Spleen (tissue), 11 donors: ENCODE results near the gene BUB1B. TPM values are rescaled to one million over a fixed set of nuclear protein-coding genes. Genes with fewer than 3 reads are reported as not detected.

ENCODE experiments used
- DNase-seq: peaks from one replicate; pipeline ENCODE4 v3.0.0-alpha.2; 2020
- H3K27ac ChIP-seq, 8 donors: fragments of 200-600 bp; sonication (generic) in 7 of 8; 1 replicate in 4 of 8; 2 replicates in 4 of 8; pipeline versions ENCODE4 v1.5.0 to v1.8.0; 2016 to 2021; ENCODE audit warnings: inconsistent platforms in 4 of 8, mild to moderate bottlenecking in 4 of 8, moderate library complexity in 1 of 8
- H3K27me3 ChIP-seq, 7 donors: fragments of 200-600 bp; sonication (generic) in 6 of 7; replicated peaks in 1 of 7; 1 replicate in 4 of 7; 2 replicates in 3 of 7; pipeline versions ENCODE4 v1.5.0 to v1.8.0; 2016 to 2021; ENCODE audit warnings: inconsistent platforms in 3 of 7, mild to moderate bottlenecking in 1 of 7
- H3K36me3 ChIP-seq, 6 donors: fragments of 200-600 bp; sonication (generic) in 5 of 6; 1 replicate in 4 of 6; 2 replicates in 2 of 6; pipeline versions ENCODE4 v1.5.0 to v1.8.0; 2016 to 2021; ENCODE audit warnings: inconsistent platforms in 2 of 6
- H3K4me1 ChIP-seq, 6 donors: fragments of 200-600 bp; sonication (generic) in 5 of 6; 1 replicate in 3 of 6; 2 replicates in 3 of 6; pipeline versions ENCODE4 v1.5.0 to v1.8.0; 2016 to 2021; ENCODE audit warnings: inconsistent platforms in 3 of 6
- H3K4me3 ChIP-seq, 8 donors: fragments of 200-600 bp; sonication (generic) in 7 of 8; 1 replicate in 4 of 8; 2 replicates in 4 of 8; pipeline versions ENCODE4 v1.5.0 to v1.8.0; 2016 to 2021; ENCODE audit warnings: inconsistent platforms in 4 of 8, mild to moderate bottlenecking in 4 of 8, moderate library complexity in 2 of 8
- H3K9me3 ChIP-seq, 8 donors: fragments of 200-600 bp; sonication (generic) in 7 of 8; 1 replicate in 4 of 8; 2 replicates in 4 of 8; pipeline versions ENCODE4 v1.5.0 to v1.8.0; 2016 to 2021; ENCODE audit warnings: inconsistent platforms in 4 of 8
- CTCF ChIP-seq, 11 experiments: fragments of 200-600 bp in 7 of 11; fragments of 450-650 bp in 4 of 11; sonication (generic) in 4 of 11; IDR thresholded peaks in 8 of 11; conservative IDR thresholded peaks in 3 of 11; 1 replicate in 7 of 11; 2 replicates in 4 of 11; pipeline versions ENCODE4 v1.4.0 to v1.8.0; 2016 to 2021; ENCODE audit warnings: antibody characterized with exemption in 11 of 11, inconsistent platforms in 4 of 11, mild to moderate bottlenecking in 1 of 11
- POLR2A ChIP-seq, 3 donors: fragments of 450-650 bp; IDR thresholded peaks; one replicate each; pipeline ENCODE4 v1.5.1; 2017; ENCODE audit warnings: antibody characterized with exemption in 3 of 3, mild to moderate bottlenecking in 1 of 3
- POLR2AphosphoS5 ChIP-seq, 3 donors: sonication (generic); formaldehyde crosslinking; IDR thresholded peaks; one replicate each; pipeline ENCODE4 v1.5.1; 2017; ENCODE audit warnings: antibody characterized with exemption in 3 of 3
- WGBS, 5 donors: extraction: QIAGEN DNeasy Blood & Tissue Kit in 3 of 5; methylation state at CpG; one replicate each; pipeline versions ENCODE4 v1.1.5 to v1.1.7; 2013 to 2018; 5-methylcytosine and 5-hydroxymethylcytosine counted together
- intact Hi-C: fragments of 100-400 bp; cut with DNase I; formaldehyde crosslinking; loops from one replicate; pipeline ENCODE4 v1.15.0; 2023; ENCODE audit warnings: low total_unique reads
- polyA plus RNA-seq, 3 donors: library from polyadenylated mRNA; stranded (reverse); fragments of 200-250 nt; gene quantifications; one replicate each; pipeline ENCODE4 v1.2.1, GENCODE V29; 2013
- total RNA-seq, 7 donors: library from RNA; depleted of rRNA in 3 of 7; stranded (reverse); fragments of >200 nt in 3 of 7; fragmentation: NEBNext Ultra II Directional in 4 of 7; extraction: Animal tissue kit (Norgen Biotek cat#: 25700) in 4 of 7; gene quantifications; one replicate each; pipeline versions ENCODE4 v1.1.0 to v1.2.1, GENCODE V29; 2016 to 2021
- donor health status: healthy with polysubstance abuse.
- donor health status: DM: no; HTN: no; CAD: no; lungs with moderate emphysema.
- donor health status: DM: no; HTN: no; CAD: no.
- donor health status: Bipolar disorder and iron deficiency.
- donor health status: healthy.
- donor health status: DM: no; HTN: no; CAD: no.
- donor health status: DM: yes; HTN: yes; CAD: no.

Gene BUB1B
- total and polyA plus RNA-seq, 10 donors, result 1.2 to 11.8 (median 6.3) TPM

GRCh38 chr15:40219801-40220200 is 58.9 kb downstream of the BUB1B start:
- Histone ChIP-seq H3K27ac (no peak overlapping the region), H3K27me3 (no peaks in the 10 kb centered on the region)
- TF ChIP-seq CTCF (IDR thresholded peaks at IDR 0.05 in 8 of 11, conservative IDR thresholded peaks at IDR 0.05 in 3 of 11), result no peak

GRCh38 chr15:40222131-40222530 is 61.3 kb downstream of the BUB1B start:
- Histone ChIP-seq H3K27me3 (no peaks in the 10 kb centered on the region), H3K4me3 (no peak overlapping the region), H3K36me3 (peaks cover 0 to 41% (median 0%) of the 10 kb centered on the region in 6 donors), H3K9me3 (no peaks in the 10 kb centered on the region), H3K4me1 (peaks cover 0 to under 1% (median 0%) of the 10 kb centered on the region in 6 donors), H3K27ac (no peak overlapping the region)
- intact Hi-C loops, result no loop called here
- WGBS, 5 donors, result 87 to 98% (median 91%) methylated on average over 6 of the region's 6 CpGs
- no peak for DNase-seq
- TF ChIP-seq POLR2A (IDR thresholded peaks at IDR 0.05) (no peak), POLR2AphosphoS5 (IDR thresholded peaks at IDR 0.05) (no peak)

More at GRCh38 chr15:40219801-40220200, 58.9 kb downstream of the BUB1B start:
- WGBS, 5 donors, result 64 to 96% (median 81%) methylated on average over 1 of the region's 1 CpG
- Histone ChIP-seq H3K4me3 (no peak overlapping the region), H3K4me1 (peaks cover 0 to 3% (median 0%) of the 10 kb centered on the region in 6 donors), H3K36me3 (peaks cover 0 to 41% (median 0%) of the 10 kb centered on the region in 6 donors), H3K9me3 (no peaks in the 10 kb centered on the region)
- intact Hi-C loops, result loop anchor here (5.0 kb wide), 1 partner anchor 52 kb away; no protein-coding TSS in a partner anchor
- DNase-seq, result no peak

GRCh38 chr15:40226736-40227135 is 65.9 kb downstream of the BUB1B start:
- no peak for DNase-seq
- H3K9me3 ChIP-seq, result no peaks in the 10 kb centered on the region
- H3K4me3 ChIP-seq, result no peak overlapping the region
- H3K27me3 ChIP-seq, result no peaks in the 10 kb centered on the region
- H3K36me3 ChIP-seq, result peaks cover 0 to 25% (median 0%) of the 10 kb centered on the region in 6 donors
- TF ChIP-seq POLR2A (IDR thresholded peaks at IDR 0.05) (no peak), POLR2AphosphoS5 (IDR thresholded peaks at IDR 0.05) (no peak), CTCF (IDR thresholded peaks at IDR 0.05 in 8 of 11, conservative IDR thresholded peaks at IDR 0.05 in 3 of 11) (no peak)
- no peak overlapping the region for H3K27ac ChIP-seq
- intact Hi-C loops, result no loop called here
- no peaks in the 10 kb centered on the region for H3K4me1 ChIP-seq

GRCh38 chr15:40229316-40229715 is 68.4 kb downstream of the BUB1B start:
- H3K9me3 ChIP-seq, result no peaks in the 10 kb centered on the region
- peaks cover 0 to 17% (median 0%) of the 10 kb centered on the region in 6 donors for H3K36me3 ChIP-seq
- H3K4me3 ChIP-seq, result no peak overlapping the region
- no peaks in the 10 kb centered on the region for H3K27me3 ChIP-seq
- WGBS, 5 donors, result 95 to 98% (median 96%) methylated on average over 5 of the region's 5 CpGs
- intact Hi-C loops, result no loop called here
- no peak overlapping the region for H3K27ac ChIP-seq
- TF ChIP-seq CTCF (IDR thresholded peaks at IDR 0.05 in 8 of 11, conservative IDR thresholded peaks at IDR 0.05 in 3 of 11) (no peak), POLR2AphosphoS5 (IDR thresholded peaks at IDR 0.05) (no peak), POLR2A (IDR thresholded peaks at IDR 0.05) (no peak)
- no peak for DNase-seq
- H3K4me1 ChIP-seq, result peaks cover 0 to 9% (median under 1%) of the 10 kb centered on the region in 6 donors

- no peak for TF ChIP-seq CTCF (IDR thresholded peaks at IDR 0.05 in 8 of 11, conservative IDR thresholded peaks at IDR 0.05 in 3 of 11)
- TF ChIP-seq POLR2A (IDR thresholded peaks at IDR 0.05), result no peak
- no peak for TF ChIP-seq POLR2AphosphoS5 (IDR thresholded peaks at IDR 0.05)
- Histone ChIP-seq H3K27me3 (no peaks in the 10 kb centered on the region), H3K4me1 (peaks cover 0 to 15% (median 6%) of the 10 kb centered on the region in 6 donors), H3K36me3 (peaks cover 0 to 10% (median 0%) of the 10 kb centered on the region in 6 donors), H3K27ac (no peak overlapping the region), H3K9me3 (no peaks in the 10 kb centered on the region), H3K4me3 (no peak overlapping the region)
- DNase-seq, result no peak
- WGBS, 5 donors, result 92 to 100% (median 100%) methylated on average over 1 of the region's 1 CpG
- intact Hi-C loops, result no loop called here
Observed at GRCh38 chr15:40229956-40230355, 69.1 kb downstream of the BUB1B start.
